HG03060 (cell line): ENCODE data around the gene HYAL3.
A peak's percentile ranks its signal among the peaks of the same experiment; 100 is the strongest.

Source experiments
- ATAC-seq: cut with Tn5 transposase; IDR thresholded peaks from one replicate; pipeline ENCODE4 v1.9.1; 2021; ENCODE audit warnings: low read depth, moderate number of reproducible peaks; ENCODE audit not compliant: unreplicated experiment

Gene HYAL3

GRCh38 chr3:50298836-50299637 lies at the start of gene HYAL3, which contains the start of gene NAA80:
TSS of gene HYAL3 (minus strand) at chr3:50299405. CDS start at chr3:50295602, 3,803 bp downstream.
TSS of gene NAA80 (minus strand) at chr3:50299405. CDS start at chr3:50297463, 1,942 bp downstream.
- peak; percentile 66 for ATAC-seq

- ATAC-seq, result no peak
Measured at GRCh38 chr3:50347187-50347813, 48.1 kb upstream of the HYAL3 start.

GRCh38 chr3:50345586-50346234 lies 46.5 kb upstream of the HYAL3 start, which contains the start of gene ZMYND10:
TSS of gene ZMYND10 (minus strand) at chr3:50345732. CDS start at chr3:50345579, 153 bp downstream.
- ATAC-seq, result no peak

GRCh38 chr3:50345008-50345407 lies 45.8 kb upstream of the HYAL3 start:
- ATAC-seq, result no peak

- ATAC-seq, result no peak
Measured at GRCh38 chr3:50342813-50343633, 43.8 kb upstream of the HYAL3 start.

- no peak for ATAC-seq
Measured at GRCh38 chr3:50341996-50342650, 42.9 kb upstream of the HYAL3 start.

- no peak for ATAC-seq
Measured at GRCh38 chr3:50341537-50341936, 42.3 kb upstream of the HYAL3 start.

- ATAC-seq, result no peak
Measured at GRCh38 chr3:50340448-50341329, 41.5 kb upstream of the HYAL3 start, which contains the start of gene RASSF1. TSS of gene RASSF1 (minus strand) at chr3:50340836. CDS start at chr3:50340805, 31 bp downstream.

GRCh38 chr3:50340147-50340447 lies 40.9 kb upstream of the HYAL3 start:
- no peak for ATAC-seq

- ATAC-seq, result no peak
Measured at GRCh38 chr3:50339485-50340146, 40.4 kb upstream of the HYAL3 start.

- ATAC-seq, result no peak
Measured at GRCh38 chr3:50338965-50339364, 39.8 kb upstream of the HYAL3 start.

GRCh38 chr3:50337175-50337861 lies 38.1 kb upstream of the HYAL3 start:
- peak; percentile 66 for ATAC-seq

GRCh38 chr3:50336452-50337174 lies 37.4 kb upstream of the HYAL3 start:
- ATAC-seq, result peak; percentile 15

GRCh38 chr3:50334339-50335075 lies 35.3 kb upstream of the HYAL3 start:
- no peak for ATAC-seq

GRCh38 chr3:50333744-50334328 lies 34.6 kb upstream of the HYAL3 start:
- ATAC-seq, result no peak

GRCh38 chr3:50331364-50331907 lies 32.2 kb upstream of the HYAL3 start:
- no peak for ATAC-seq
